OCI-LY3 (cell line): ENCODE measurements around the gene DENND6A.

Source experiments
- H2AFZ ChIP-seq: fragments of 200-600, 300-600 bp; shearing (Covaris generic); 2 replicates; pipeline ENCODE4 v1.6.0; 2014; ENCODE audit warnings: antibody characterized with exemption, low read depth, low read length
- H3K27ac ChIP-seq: fragments of 200-600, 300-600 bp; sonication (generic); 2 replicates; pipeline ENCODE4 v1.5.1; 2014; ENCODE audit warnings: mild to moderate bottlenecking, low read length, moderate library complexity, mixed read lengths
- H3K27me3 ChIP-seq: fragments of 200-600, 300-600 bp; sonication (generic); 2 replicates; pipeline ENCODE4 v1.6.1; 2014; ENCODE audit warnings: low read depth, low read length, mixed read lengths
- H3K36me3 ChIP-seq: fragments of 200-600, 300-600 bp; sonication (generic); replicated peaks from 2 replicates; pipeline ENCODE3; 2014; ENCODE audit warnings: low read depth, low read length, mixed read lengths
- H3K4me1 ChIP-seq: fragments of 300-600, 200-600 bp; sonication (generic); 2 replicates; pipeline ENCODE4 v1.6.1; 2014; ENCODE audit warnings: low read length, mixed read lengths
- H3K4me2 ChIP-seq: fragments of 200-600, 300-600 bp; sonication (generic); 2 replicates; pipeline ENCODE4 v1.6.1; 2014; ENCODE audit warnings: low read length, mixed read lengths
- H3K4me3 ChIP-seq: fragments of 300-600, 200-600 bp; sonication (generic); 2 replicates; pipeline ENCODE4 v1.5.1; 2014; ENCODE audit warnings: antibody characterized with exemption, mild to moderate bottlenecking, low read length, moderate library complexity
- H3K79me2 ChIP-seq: fragments of 300-600, 200-600 bp; shearing (Covaris generic); 2 replicates; pipeline ENCODE4 v1.6.1; 2014; ENCODE audit warnings: mild to moderate bottlenecking, low read length, mixed read lengths
- H3K9ac ChIP-seq: fragments of 300-600, 200-600 bp; shearing (Covaris generic); 2 replicates; pipeline ENCODE4 v1.6.0; 2014; ENCODE audit warnings: mild to moderate bottlenecking, low read length, moderate library complexity
- H3K9me3 ChIP-seq: fragments of 200-600, 300-600 bp; shearing (Covaris generic); 2 replicates; pipeline ENCODE4 v1.6.1; 2014; ENCODE audit warnings: low read length, mixed read lengths; ENCODE audit not compliant: insufficient read depth
- H4K20me1 ChIP-seq: fragments of 200-600, 300-600 bp; sonication (generic); 2 replicates; pipeline ENCODE4 v1.6.1; 2016; ENCODE audit warnings: low read length, mixed read lengths; ENCODE audit not compliant: insufficient read depth
- EZH2phosphoT487 ChIP-seq: fragments of 200-600 bp; shearing (Covaris generic); IDR thresholded peaks from 2 replicates; pipeline ENCODE4 v1.6.1; 2018; ENCODE audit warnings: antibody characterized with exemption, mixed run types, low read depth
- TF ChIP-seq, protein P1 (sequence below): fragments of 200-600, 300-600 bp; sonication (generic); IDR thresholded peaks from 2 replicates; pipeline ENCODE4 v1.5.1; 2014; ENCODE audit warnings: antibody characterized with exemption, low read length, low read depth

Gene DENND6A

DNA sequence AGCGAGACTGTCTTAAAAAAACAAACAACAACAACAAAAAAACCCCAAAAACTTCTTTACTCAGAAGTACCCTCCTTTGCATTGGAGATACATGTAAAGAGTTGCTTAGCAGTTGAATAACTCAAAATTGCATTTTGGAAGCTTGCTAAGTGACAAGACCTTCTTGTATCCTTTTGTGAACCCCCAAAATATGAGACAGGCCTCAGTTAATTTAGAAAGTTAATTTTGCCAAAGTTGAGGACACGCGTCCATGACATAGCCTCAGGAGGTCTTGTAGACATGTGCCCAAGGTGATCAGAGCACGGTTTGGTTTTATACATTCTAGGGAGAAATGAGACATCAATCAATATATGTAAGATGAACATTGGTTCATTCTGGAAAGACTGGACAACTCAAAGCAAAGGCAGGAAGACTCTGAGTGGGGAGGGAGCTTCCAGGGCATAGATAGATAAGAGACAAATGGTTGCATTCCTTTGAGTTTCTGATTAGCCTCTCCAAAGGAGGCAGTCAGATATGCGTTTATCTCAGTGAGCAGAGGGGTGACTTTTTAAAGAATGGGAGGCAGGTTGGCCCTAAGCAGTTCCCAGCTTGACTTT lies 94.0 kb downstream of the DENND6A start:
- H3K27ac ChIP-seq: peak overlapping the region; percentile 85
- peaks cover 21% of the 10 kb centered on the region for H3K4me1 ChIP-seq
- H3K79me2 ChIP-seq: peaks cover 51% of the 10 kb centered on the region
- no peak for TF ChIP-seq EZH2phosphoT487
- H3K4me2 ChIP-seq: peak overlapping the region; percentile 88
- no peak overlapping the region for H2AFZ ChIP-seq
- no peaks in the 10 kb centered on the region for H3K27me3 ChIP-seq
- H4K20me1 ChIP-seq: peaks cover 25% of the 10 kb centered on the region
- peak overlapping the region; percentile 84 for H3K9ac ChIP-seq
- peaks cover 20% of the 10 kb centered on the region for H3K36me3 ChIP-seq
- H3K9me3 ChIP-seq: no peaks in the 10 kb centered on the region
- H3K4me3 ChIP-seq: peak overlapping the region; percentile 81

DNA sequence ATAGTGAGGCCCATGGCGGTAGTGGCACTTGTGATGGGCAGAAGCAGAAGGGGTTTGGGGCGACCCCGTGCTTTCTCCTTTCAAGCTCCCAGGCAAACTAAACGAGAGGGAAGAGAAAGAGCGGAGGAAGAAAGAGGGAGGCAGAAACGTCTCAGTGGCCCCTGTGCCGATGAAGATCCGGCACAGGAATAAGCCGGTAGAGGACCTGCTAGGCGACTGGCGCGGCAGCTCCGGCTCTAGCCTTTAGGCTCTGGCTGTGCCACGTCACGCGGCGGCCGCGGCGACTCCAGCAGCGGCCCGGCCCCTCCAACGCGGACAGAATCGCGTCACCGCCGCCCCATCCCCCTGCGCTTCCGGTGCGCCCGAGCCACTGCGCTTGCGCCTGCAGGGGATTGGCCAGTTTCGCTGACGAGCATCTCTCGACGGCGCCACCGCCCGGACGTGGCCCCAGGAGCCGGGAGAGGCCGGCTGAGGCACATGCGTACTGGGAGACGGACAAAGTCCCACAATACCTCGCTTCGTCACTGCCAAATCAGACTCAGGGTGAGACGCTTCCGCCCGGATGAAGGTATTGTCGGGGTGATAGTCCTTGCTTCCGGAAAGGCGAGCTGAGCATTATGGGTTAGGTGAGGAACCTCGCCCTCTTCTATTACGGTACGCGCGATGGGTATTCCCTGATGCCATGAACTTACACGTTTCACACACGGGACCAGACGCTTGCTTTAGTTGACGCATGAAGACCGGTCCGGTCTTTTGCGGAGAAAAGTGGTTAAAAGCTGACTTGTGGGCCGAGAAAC lies 95.6 kb downstream of the DENND6A start, which contains the start of gene ARF4:
ARF4 (minus strand) TSS at position 218 of the 797 bp plus-strand sequence; CDS start at position 14, 204 bp downstream.
- H4K20me1 ChIP-seq: peaks cover 39% of the 10 kb centered on the region
- H3K4me2 ChIP-seq: peak within 1 kb of the TSS; percentile 88
- peaks cover 26% of the 10 kb centered on the region for H3K36me3 ChIP-seq
- H3K27me3 ChIP-seq: no peaks in the 10 kb centered on the region
- H3K9ac ChIP-seq: peak within 1 kb of the TSS; percentile 94
- peak within 1 kb of the TSS; percentile 49 for H2AFZ ChIP-seq
- peaks cover 21% of the 10 kb centered on the region for H3K4me1 ChIP-seq
- peaks cover 67% of the 10 kb centered on the region for H3K79me2 ChIP-seq
- H3K9me3 ChIP-seq: no peaks in the 10 kb centered on the region
- peak within 1 kb of the TSS; percentile 86 for H3K4me3 ChIP-seq
- TF ChIP-seq EZH2phosphoT487: no peak
- TF ChIP-seq, protein P1, sequence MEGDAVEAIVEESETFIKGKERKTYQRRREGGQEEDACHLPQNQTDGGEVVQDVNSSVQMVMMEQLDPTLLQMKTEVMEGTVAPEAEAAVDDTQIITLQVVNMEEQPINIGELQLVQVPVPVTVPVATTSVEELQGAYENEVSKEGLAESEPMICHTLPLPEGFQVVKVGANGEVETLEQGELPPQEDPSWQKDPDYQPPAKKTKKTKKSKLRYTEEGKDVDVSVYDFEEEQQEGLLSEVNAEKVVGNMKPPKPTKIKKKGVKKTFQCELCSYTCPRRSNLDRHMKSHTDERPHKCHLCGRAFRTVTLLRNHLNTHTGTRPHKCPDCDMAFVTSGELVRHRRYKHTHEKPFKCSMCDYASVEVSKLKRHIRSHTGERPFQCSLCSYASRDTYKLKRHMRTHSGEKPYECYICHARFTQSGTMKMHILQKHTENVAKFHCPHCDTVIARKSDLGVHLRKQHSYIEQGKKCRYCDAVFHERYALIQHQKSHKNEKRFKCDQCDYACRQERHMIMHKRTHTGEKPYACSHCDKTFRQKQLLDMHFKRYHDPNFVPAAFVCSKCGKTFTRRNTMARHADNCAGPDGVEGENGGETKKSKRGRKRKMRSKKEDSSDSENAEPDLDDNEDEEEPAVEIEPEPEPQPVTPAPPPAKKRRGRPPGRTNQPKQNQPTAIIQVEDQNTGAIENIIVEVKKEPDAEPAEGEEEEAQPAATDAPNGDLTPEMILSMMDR: peak; percentile 31
- peak within 1 kb of the TSS; percentile 86 for H3K27ac ChIP-seq

DNA sequence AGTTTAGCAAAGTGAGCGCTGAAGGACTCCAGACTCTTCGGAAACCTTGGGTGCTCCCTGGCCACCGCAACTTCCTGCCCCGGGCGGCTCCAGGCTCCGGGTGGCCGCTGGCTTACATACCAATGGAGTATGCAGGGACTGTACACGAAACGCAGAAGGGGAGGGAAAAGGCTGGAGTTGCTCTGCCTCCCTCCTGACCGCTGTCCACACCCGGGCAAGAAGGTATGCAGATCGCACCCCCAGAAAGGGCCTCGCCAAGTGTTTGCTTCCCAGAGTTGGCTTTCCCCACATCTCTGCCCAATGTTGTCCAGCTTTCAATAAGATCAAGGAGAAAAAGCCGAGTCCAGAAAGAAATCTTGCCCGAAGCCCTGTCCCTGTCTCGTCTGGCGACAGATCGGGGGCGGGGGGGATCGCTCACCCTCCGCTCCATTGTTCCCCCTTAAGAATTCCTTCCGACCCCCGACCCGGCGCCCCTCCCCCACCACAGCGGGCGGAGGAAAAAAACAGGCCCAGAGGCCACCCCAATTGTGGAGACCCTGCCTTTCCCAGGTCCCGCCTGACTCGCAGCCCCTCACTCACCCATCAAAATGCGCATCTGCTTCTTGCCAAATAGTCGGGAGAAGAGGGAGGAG lies 96.3 kb downstream of the DENND6A start:
- H3K4me3 ChIP-seq: peak overlapping the region; percentile 86
- peak overlapping the region; percentile 19; the same call in 1 of the 2 replicates for H2AFZ ChIP-seq
- H3K27me3 ChIP-seq: no peaks in the 10 kb centered on the region
- peaks cover 74% of the 10 kb centered on the region for H3K79me2 ChIP-seq
- peaks cover 22% of the 10 kb centered on the region for H3K36me3 ChIP-seq
- H3K4me1 ChIP-seq: peaks cover 21% of the 10 kb centered on the region
- peaks cover 44% of the 10 kb centered on the region for H4K20me1 ChIP-seq
- peak overlapping the region; percentile 86 for H3K27ac ChIP-seq
- H3K9me3 ChIP-seq: no peaks in the 10 kb centered on the region
- no peak for TF ChIP-seq EZH2phosphoT487
- peak overlapping the region; percentile 76 for H3K4me2 ChIP-seq
- H3K9ac ChIP-seq: peak overlapping the region; percentile 94

DNA sequence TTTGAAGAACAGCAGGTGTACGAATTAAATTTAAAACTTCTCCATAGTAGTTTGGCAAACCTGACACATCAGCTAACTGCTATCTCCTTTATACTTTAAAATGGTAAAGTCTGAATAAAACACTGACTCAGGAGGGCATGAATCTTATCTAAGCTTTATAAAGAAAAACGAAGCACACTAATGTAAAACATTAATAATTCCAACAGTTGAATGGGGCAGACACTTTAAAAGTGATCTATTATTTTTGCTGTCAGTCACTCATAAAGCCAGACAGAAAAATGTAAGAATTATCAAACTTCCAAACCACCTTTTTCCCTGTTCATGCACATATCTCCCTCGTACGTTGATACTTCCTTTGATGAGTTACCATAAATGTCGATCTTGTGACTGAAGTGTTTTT lies 98.3 kb downstream of the DENND6A start:
- Histone ChIP-seq H3K79me2 (peaks cover 92% of the 10 kb centered on the region), H3K4me1 (peaks cover 21% of the 10 kb centered on the region), H2AFZ (no peak overlapping the region), H3K4me2 (peak overlapping the region; percentile 76; the same call in 1 of the 2 replicates), H3K4me3 (peak overlapping the region; percentile 86; the same call in 1 of the 2 replicates), H3K27ac (no peak overlapping the region), H3K9me3 (no peaks in the 10 kb centered on the region), H4K20me1 (peaks cover 49% of the 10 kb centered on the region), H3K27me3 (no peaks in the 10 kb centered on the region), H3K9ac (no peak overlapping the region), H3K36me3 (peaks cover 22% of the 10 kb centered on the region)
- no peak for TF ChIP-seq EZH2phosphoT487
- TF ChIP-seq, protein P1: no peak
